Caco-2 (cell line): ENCODE data around the gene NCKIPSD. TPM values are rescaled to one million over a fixed set of nuclear protein-coding genes. Genes with fewer than 3 reads are reported as not detected.

ENCODE experiments used
- BruUV-seq: library from RNA; stranded (reverse); fragments of 400-500 nt; replicated peaks from 2 replicates; lab custom pipeline; 2021; lab: Mats Ljungman, UMichigan
- CTCF ChIA-PET: fragments of 300-600 bp; sonication (Branson Sonifier 250); formaldehyde crosslinking; loops from one replicate; lab custom pipeline; 2022; ENCODE audit warnings: antibody characterized with exemption; lab: Charles Lee
- POLR2A ChIA-PET: fragments of 300-600 bp; sonication (Branson Sonifier 250); formaldehyde crosslinking; loops from one replicate; lab custom pipeline; 2022; ENCODE audit warnings: antibody characterized with exemption; lab: Charles Lee
- DNase-seq, 2 experiments: peaks; one replicate each; pipeline versions ENCODE4 v3.0.0 to v3.0.0-alpha.2; 2020 to 2022
- H3K27me3 ChIP-seq: replicated peaks from 2 replicates; pipeline ENCODE4 v1.6.0; 2011; ENCODE audit warnings: low read length; ENCODE audit not compliant: control insufficient read depth, insufficient read depth
- H3K36me3 ChIP-seq: 2 replicates; pipeline ENCODE4 v1.5.1; 2011; ENCODE audit warnings: low read length; ENCODE audit not compliant: control insufficient read depth, insufficient read depth
- H3K4me1 ChIP-seq: fragments of 250-450 bp; sonication (Bioruptor Pico); 2 replicates; pipeline ENCODE4 v1.5.1; 2020; ENCODE audit warnings: mild to moderate bottlenecking
- H3K4me3 ChIP-seq: 2 replicates; pipeline ENCODE4 v1.5.1; 2011; ENCODE audit warnings: low read depth, mild to moderate bottlenecking, control low read depth, low read length
- H3K9me3 ChIP-seq: fragments of 250-450 bp; sonication (Bioruptor Pico); 2 replicates; pipeline ENCODE4 v1.5.1; 2020; ENCODE audit warnings: mild to moderate bottlenecking, moderate library complexity
- H3K27ac Mint-ChIP-seq: one replicate; pipeline ENCODE4 v1.8.0; 2022; ENCODE audit warnings: mixed read lengths; ENCODE audit not compliant: unreplicated experiment
- H3K27me3 Mint-ChIP-seq: one replicate; pipeline ENCODE4 v1.8.0; 2022; ENCODE audit warnings: mixed read lengths; ENCODE audit not compliant: insufficient read depth, unreplicated experiment
- H3K36me3 Mint-ChIP-seq: one replicate; pipeline ENCODE4 v1.8.0; 2022; ENCODE audit warnings: mild to moderate bottlenecking, mixed read lengths; ENCODE audit not compliant: insufficient read depth, unreplicated experiment
- H3K4me1 Mint-ChIP-seq: one replicate; pipeline ENCODE4 v1.8.0; 2022; ENCODE audit warnings: low read depth, mixed read lengths; ENCODE audit not compliant: unreplicated experiment
- H3K4me3 Mint-ChIP-seq: one replicate; pipeline ENCODE4 v1.8.0; 2022; ENCODE audit warnings: mild to moderate bottlenecking, moderate library complexity, mixed read lengths; ENCODE audit not compliant: unreplicated experiment
- H3K9me3 Mint-ChIP-seq: one replicate; pipeline ENCODE4 v1.8.0; 2022; ENCODE audit warnings: mixed read lengths; ENCODE audit not compliant: unreplicated experiment
- CTCF ChIP-seq, 2 experiments: fragments of 200-600 bp in 1 of 2; IDR thresholded peaks; 1 replicate in 1 of 2; 2 replicates in 1 of 2; pipeline versions ENCODE4 v1.5.1 to v1.8.0; 2011 to 2022; ENCODE audit warnings: antibody characterized with exemption in 1 of 2, control low read depth in 1 of 2, inconsistent platforms in 1 of 2, low read depth in 1 of 2, low read length in 1 of 2, mild to moderate bottlenecking in 1 of 2, moderate library complexity in 1 of 2; ENCODE audit not compliant: insufficient read depth in 1 of 2, severe bottlenecking in 1 of 2, unreplicated experiment in 1 of 2
- intact Hi-C: fragments of 100-400 bp; cut with micrococcal nuclease; formaldehyde crosslinking; loops from one replicate; pipeline ENCODE4 v1.10.0; 2022; ENCODE audit not compliant: unreplicated experiment
- total RNA-seq: library from RNA; stranded (reverse); gene quantifications from 2 replicates; pipeline ENCODE4 v1.2.3, GENCODE V29; 2022

NCKIPSD gene
- total RNA-seq, 1 experiment from 2014 or later = 30.2 TPM

GRCh38 chr3:48652923-48653715 is 32.6 kb downstream of the NCKIPSD start:
- Histone ChIP-seq H3K27me3 (no peaks in the 10 kb centered on the region), H3K9me3 (no peaks in the 10 kb centered on the region), H3K36me3 (peaks cover 4% of the 10 kb centered on the region), H3K4me1 (no peaks in the 10 kb centered on the region), H3K4me3 (no peak overlapping the region)
- no TSS peak for BruUV-seq
- CTCF ChIA-PET = no interaction called here
- no peak overlapping the region for H3K4me3 Mint-ChIP-seq
- H3K9me3 Mint-ChIP-seq = no peaks in the 10 kb centered on the region
- H3K4me1 Mint-ChIP-seq = no peaks in the 10 kb centered on the region
- intact Hi-C loops = no loop called here
- no peak overlapping the region for H3K27ac Mint-ChIP-seq
- TF ChIP-seq CTCF (IDR thresholded peaks at IDR 0.05; ENCODE audit: insufficient read depth in 1 of 2, low read depth in 1 of 2, low read length in 1 of 2, severe bottlenecking in 1 of 2, unreplicated experiment in 1 of 2) = no peak
- no peak for DNase-seq
- POLR2A ChIA-PET = no interaction called here
- H3K36me3 Mint-ChIP-seq = peaks cover 66% of the 10 kb centered on the region
- H3K27me3 Mint-ChIP-seq = no peaks in the 10 kb centered on the region

DNA sequence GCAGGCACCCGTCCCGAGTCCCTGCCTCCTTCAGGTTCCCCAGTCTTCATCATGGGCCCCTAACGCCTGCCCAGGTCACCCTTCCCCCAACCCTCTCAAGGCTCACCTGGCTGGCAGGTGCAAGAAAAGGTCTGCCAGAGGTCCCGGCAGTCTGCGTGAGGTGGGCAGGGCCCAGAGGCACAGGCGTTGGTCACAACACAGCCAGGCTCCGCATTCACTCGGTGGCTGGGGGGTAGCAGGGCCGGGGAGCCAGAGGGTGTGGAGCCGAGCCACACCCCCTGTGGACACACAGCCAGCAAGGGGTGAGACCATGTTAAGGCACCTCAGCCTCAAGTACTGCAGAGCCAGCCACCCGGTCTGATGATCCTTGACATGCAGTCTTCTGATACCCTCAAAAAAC is 33.9 kb downstream of the NCKIPSD start:
- peaks cover 60% of the 10 kb centered on the region for H3K36me3 Mint-ChIP-seq
- H3K27me3 Mint-ChIP-seq = no peaks in the 10 kb centered on the region
- no TSS peak for BruUV-seq
- H3K27ac Mint-ChIP-seq = no peak overlapping the region
- CTCF ChIA-PET = no interaction called here
- POLR2A ChIA-PET = no interaction called here
- DNase-seq = no peak
- Histone ChIP-seq H3K4me3 (no peak overlapping the region), H3K9me3 (no peaks in the 10 kb centered on the region), H3K4me1 (no peaks in the 10 kb centered on the region), H3K27me3 (no peaks in the 10 kb centered on the region), H3K36me3 (peaks cover 4% of the 10 kb centered on the region)
- no peaks in the 10 kb centered on the region for H3K9me3 Mint-ChIP-seq
- no peaks in the 10 kb centered on the region for H3K4me1 Mint-ChIP-seq
- no peak overlapping the region for H3K4me3 Mint-ChIP-seq
- TF ChIP-seq CTCF (IDR thresholded peaks at IDR 0.05; ENCODE audit: insufficient read depth in 1 of 2, low read depth in 1 of 2, low read length in 1 of 2, severe bottlenecking in 1 of 2, unreplicated experiment in 1 of 2) = no peak
- intact Hi-C loops = no loop called here

DNA sequence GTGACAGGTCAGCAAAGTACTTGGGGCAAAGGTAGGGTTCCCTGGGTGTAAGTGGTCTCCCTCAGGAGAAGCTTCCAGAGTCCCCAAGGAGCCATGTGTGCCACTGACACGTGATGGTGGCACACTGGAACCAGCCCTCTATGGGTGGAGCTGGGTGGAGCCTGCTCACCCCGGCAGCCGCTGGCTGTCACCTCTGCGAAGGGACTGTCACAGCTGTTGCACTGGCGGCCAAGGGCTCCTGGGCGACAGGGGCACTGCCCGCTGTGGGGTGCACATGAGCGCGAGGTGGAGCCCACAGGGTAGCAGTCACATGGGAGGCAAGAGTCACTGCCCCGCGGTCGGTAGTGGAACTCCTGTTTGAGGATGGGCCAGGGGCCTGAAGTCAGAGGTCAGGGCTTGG is 35.0 kb downstream of the NCKIPSD start:
- ChIA-PET CTCF (no interaction called here), POLR2A (no interaction called here)
- intact Hi-C loops = no loop called here
- Histone ChIP-seq H3K27me3 (no peaks in the 10 kb centered on the region), H3K36me3 (peaks cover 5% of the 10 kb centered on the region), H3K9me3 (no peaks in the 10 kb centered on the region), H3K4me3 (no peak overlapping the region), H3K4me1 (no peaks in the 10 kb centered on the region)
- H3K4me1 Mint-ChIP-seq = no peaks in the 10 kb centered on the region
- TF ChIP-seq CTCF (IDR thresholded peaks at IDR 0.05; ENCODE audit: insufficient read depth in 1 of 2, low read depth in 1 of 2, low read length in 1 of 2, severe bottlenecking in 1 of 2, unreplicated experiment in 1 of 2) = no peak
- no peaks in the 10 kb centered on the region for H3K27me3 Mint-ChIP-seq
- no peaks in the 10 kb centered on the region for H3K9me3 Mint-ChIP-seq
- no peak for DNase-seq
- peaks cover 60% of the 10 kb centered on the region for H3K36me3 Mint-ChIP-seq
- no peak overlapping the region for H3K4me3 Mint-ChIP-seq
- no TSS peak for BruUV-seq
- H3K27ac Mint-ChIP-seq = no peak overlapping the region
